NCI-H82 treated with DMSO at 0.1 percent for 48 hours (cell line): Measurements from ENCODE around the gene RHBDF2.
A peak's percentile ranks its signal among the peaks of the same experiment; 100 is the strongest.

ENCODE experiments used
- DNase-seq: peaks from one replicate; lab custom pipeline; 2025; ENCODE audit not compliant: unreplicated experiment; lab: John Stamatoyannopoulos, UW

The RHBDF2 gene

GRCh38 chr17:76484228-76484725, 16.9 kb downstream of the RHBDF2 start:
- DNase-seq: no peak

GRCh38 chr17:76481071-76481655, 20.1 kb downstream of the RHBDF2 start:
- no peak for DNase-seq

- no peak for DNase-seq
Measured at GRCh38 chr17:76480632-76481031, 20.6 kb downstream of the RHBDF2 start.

- no peak for DNase-seq
Measured at GRCh38 chr17:76479515-76480060, 21.6 kb downstream of the RHBDF2 start.

- no peak for DNase-seq
Measured at GRCh38 chr17:76478730-76479514, 22.3 kb downstream of the RHBDF2 start.

- no peak for DNase-seq
Measured at GRCh38 chr17:76478097-76478496, 23.1 kb downstream of the RHBDF2 start.

GRCh38 chr17:76477576-76477975, 23.6 kb downstream of the RHBDF2 start:
- DNase-seq: no peak

GRCh38 chr17:76476736-76477135, 24.5 kb downstream of the RHBDF2 start:
- DNase-seq: no peak

GRCh38 chr17:76475302-76475701, 25.9 kb downstream of the RHBDF2 start:
- no peak for DNase-seq

- no peak for DNase-seq
Measured at GRCh38 chr17:76474894-76475293, 26.3 kb downstream of the RHBDF2 start.

GRCh38 chr17:76474238-76474637, 27.0 kb downstream of the RHBDF2 start:
- DNase-seq: no peak

GRCh38 chr17:76473541-76473985, 27.7 kb downstream of the RHBDF2 start:
- DNase-seq: no peak

- DNase-seq: no peak
Measured at GRCh38 chr17:76472726-76473125, 28.5 kb downstream of the RHBDF2 start.

- DNase-seq: no peak
Measured at GRCh38 chr17:76472258-76472645, 29.0 kb downstream of the RHBDF2 start.

- DNase-seq: no peak
Measured at GRCh38 chr17:76471498-76472257, 29.5 kb downstream of the RHBDF2 start.

GRCh38 chr17:76469991-76470739, 31.1 kb downstream of the RHBDF2 start:
- DNase-seq: no peak

- no peak for DNase-seq
Measured at GRCh38 chr17:76469076-76469990, 31.9 kb downstream of the RHBDF2 start.

- DNase-seq: no peak
Measured at GRCh38 chr17:76468634-76469010, 32.6 kb downstream of the RHBDF2 start.

GRCh38 chr17:76467809-76468633, 33.2 kb downstream of the RHBDF2 start:
- DNase-seq: peak; percentile 42
